GM10266 (cell line): ENCODE data around the gene SENP3.
"Not testable (repeated sequence)": the region's sequence is repeated elsewhere in the genome, so short reads cannot be mapped to it uniquely, and the experiment has no call there.

ENCODE experiments used
- DNase-seq: peaks from one replicate; pipeline ENCODE4 v3.0.0; 2012; ENCODE audit errors: extremely low spot score
- TF ChIP-seq, protein P1 (sequence below): IDR thresholded peaks from 2 replicates; pipeline ENCODE4 v1.5.1; 2012; ENCODE audit warnings: mild to moderate bottlenecking, low read depth; ENCODE audit not compliant: control insufficient read depth, insufficient read depth; ENCODE audit errors: missing control alignments

The SENP3 gene

DNA sequence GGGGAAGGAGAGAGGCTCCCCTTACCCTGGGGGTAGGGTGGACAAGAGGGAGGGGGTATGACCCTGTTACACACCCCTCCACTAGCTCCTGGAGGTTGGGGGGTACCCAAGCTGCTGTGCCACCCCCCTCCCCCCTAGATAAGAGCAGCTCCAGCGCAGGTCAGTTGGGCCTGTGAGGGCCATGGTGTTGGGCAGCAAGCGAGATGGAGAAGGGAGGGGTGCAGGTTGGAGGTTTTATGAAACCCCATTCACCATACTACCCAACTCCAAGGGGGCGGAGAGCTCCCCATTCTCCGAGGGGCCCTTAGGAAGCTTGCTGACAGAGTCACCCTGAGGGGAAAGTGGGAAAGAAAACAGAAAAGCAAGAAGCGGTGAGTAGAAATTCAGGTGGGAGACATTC, 29.9 kb downstream of the SENP3 start:
- TF ChIP-seq, protein P1, sequence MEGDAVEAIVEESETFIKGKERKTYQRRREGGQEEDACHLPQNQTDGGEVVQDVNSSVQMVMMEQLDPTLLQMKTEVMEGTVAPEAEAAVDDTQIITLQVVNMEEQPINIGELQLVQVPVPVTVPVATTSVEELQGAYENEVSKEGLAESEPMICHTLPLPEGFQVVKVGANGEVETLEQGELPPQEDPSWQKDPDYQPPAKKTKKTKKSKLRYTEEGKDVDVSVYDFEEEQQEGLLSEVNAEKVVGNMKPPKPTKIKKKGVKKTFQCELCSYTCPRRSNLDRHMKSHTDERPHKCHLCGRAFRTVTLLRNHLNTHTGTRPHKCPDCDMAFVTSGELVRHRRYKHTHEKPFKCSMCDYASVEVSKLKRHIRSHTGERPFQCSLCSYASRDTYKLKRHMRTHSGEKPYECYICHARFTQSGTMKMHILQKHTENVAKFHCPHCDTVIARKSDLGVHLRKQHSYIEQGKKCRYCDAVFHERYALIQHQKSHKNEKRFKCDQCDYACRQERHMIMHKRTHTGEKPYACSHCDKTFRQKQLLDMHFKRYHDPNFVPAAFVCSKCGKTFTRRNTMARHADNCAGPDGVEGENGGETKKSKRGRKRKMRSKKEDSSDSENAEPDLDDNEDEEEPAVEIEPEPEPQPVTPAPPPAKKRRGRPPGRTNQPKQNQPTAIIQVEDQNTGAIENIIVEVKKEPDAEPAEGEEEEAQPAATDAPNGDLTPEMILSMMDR, result no peak
- DNase-seq, result no peak

DNA sequence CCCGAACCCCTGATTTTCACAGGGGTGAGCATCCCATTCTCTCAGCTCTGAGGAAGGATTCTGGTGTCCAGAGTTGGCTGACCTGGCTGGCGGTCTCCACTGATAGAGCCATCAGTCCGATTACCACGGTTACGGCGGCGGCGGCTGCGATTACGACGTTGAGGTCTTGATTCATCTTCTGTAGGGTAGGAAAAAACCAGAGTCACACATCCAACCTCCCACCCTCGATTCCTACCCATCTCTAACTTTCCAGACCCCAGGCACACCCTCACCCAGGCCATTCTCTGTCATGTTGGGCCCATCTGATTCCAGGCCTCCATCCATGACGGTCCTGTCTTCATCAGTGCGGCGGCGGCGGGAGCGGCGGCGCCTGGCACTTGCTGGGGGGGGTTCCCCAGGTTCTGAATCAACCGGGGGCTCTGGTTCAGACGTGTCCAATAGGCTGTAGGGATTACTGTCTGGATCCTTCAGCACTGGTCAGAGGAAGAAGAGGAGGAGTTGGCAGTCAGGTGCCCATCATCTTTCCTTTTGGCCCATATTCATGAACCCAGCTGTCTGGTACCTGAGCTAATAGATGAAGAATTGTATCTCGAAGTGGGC, 30.8 kb downstream of the SENP3 start:
- DNase-seq, result no peak
- TF ChIP-seq, protein P1, result no peak

DNA sequence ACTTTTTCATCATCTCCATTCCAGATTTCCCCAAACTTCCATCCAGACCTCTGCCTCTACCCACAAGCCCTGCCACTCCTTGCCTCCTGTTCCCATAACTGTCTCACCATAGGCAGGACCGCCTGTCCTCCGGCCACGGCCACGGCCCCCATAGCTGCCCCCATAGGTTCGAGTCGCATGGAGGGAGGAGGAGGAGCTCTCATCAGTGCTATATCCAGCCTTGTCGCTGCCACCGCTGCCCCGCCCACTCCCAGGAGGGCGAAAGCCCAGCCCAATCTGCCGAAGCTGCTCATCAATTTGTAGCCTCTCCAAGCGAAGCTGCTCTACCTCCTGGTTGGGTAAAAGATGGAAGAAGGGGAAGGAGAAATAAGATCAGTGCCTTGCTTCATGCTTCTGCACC, 31.6 kb downstream of the SENP3 start:
- TF ChIP-seq, protein P1, result no peak
- no peak for DNase-seq

DNA sequence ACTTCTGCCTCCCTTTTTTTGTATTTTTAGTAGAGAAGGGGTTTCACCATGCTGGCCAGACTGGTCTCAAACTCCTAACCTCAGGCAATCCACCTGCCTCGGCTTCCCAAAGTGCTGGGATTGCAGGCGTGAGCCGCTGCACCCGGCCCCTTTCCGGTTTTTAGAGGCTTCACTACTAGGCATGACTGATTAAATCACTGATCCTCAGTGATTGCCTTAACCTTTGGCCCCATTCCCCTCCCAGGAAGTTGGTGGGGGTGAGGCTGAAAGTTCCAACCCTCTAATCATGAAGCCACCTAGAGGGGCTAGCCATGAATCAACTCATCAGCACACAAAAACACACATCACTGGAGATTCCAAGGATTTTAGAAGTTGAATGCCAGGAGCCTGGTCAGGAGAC, 35.8 kb downstream of the SENP3 start:
- not testable (repeated sequence) for DNase-seq

DNA sequence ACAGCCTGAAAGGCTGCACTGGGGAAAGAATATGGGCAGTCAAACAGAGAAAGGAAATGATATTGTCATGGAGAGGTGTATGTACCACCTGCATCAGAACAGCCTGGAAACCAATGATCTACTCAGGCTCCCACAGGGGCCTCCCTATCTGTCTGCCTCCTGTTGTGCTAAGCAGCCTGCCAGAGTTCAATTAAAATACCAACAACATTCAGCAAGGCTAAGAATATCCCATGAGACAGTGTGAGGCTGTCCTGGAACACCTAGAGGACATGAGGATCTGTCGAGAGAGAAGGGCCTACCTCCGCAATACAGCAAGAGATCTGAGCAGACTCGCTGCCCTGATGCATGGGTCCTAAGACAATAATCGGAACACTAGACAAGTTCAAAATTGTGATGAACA, 44.6 kb downstream of the SENP3 start:
- no peak for DNase-seq
- TF ChIP-seq, protein P1, result no peak

DNA sequence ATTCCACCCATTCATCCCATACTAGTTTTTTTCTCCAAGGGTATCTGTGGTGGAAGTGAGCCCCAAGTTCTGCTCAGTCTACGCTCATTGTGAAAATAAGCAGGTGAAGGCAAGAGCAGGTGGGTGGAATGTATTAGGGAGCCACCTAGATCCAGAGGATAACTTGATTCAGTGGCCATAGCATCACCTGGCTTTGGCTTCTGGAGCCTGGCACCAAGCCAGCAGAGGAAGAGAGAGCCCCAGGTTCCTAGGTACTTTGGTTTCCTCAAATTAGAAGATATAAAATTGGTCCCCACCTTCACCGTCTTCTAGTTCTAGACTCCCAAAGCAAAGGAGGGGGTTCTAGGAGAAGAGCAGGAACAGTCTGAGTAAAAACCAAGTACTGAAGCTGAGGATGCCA, 48.9 kb downstream of the SENP3 start:
- no peak for DNase-seq
- TF ChIP-seq, protein P1, result no peak

DNA sequence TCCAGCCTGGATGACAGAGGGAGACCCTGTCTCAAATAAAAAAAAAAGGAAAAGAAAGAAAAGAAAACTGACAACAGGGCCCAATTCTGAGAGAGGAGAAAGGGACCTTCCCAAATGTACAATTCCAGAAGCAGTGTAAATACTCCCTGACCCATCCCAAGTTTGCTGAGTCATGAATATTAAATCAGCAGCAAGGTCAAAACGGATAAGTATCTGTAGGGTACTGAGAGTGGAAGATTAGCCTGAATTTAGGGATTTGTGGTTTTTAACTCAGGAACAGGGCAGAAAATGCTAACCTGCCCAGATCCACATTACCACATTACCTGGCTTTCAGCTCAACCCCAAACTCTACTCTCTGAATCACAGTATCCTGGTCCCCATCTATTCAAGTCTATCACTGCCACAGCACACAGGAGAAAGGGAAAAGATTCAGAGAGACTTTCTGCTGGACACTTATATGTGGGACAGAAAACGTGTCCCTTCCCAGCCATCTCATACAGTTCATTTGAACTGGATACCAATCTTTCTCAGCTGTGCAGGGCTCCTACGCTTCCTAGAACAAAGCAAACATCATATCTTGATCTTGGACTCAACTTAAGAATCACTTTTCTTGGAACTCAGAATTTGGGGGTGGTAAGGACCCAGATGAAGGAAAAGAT, 50.0 kb downstream of the SENP3 start:
- TF ChIP-seq, protein P1, result no peak
- DNase-seq, result no peak

DNA sequence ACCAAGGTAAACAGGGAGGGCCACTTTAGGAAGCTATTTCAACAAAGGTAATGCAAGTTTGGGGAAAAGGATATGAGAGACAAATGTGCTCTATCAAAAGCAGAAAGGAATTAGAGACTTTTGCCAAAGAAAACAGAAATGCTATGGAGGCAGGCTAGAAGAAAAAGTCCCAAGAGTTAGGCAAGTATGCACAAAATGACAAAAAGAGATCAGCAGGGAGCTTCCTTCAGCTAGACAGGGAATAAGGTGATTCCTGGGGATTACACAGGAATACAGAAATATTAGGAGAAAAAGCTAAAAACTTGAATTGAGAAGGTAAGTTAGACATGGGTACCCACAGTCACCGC, 50.5 kb downstream of the SENP3 start:
- TF ChIP-seq, protein P1, result no peak
- DNase-seq, result no peak
